Peyer's patch (tissue), 4 donors: Measurements from ENCODE around the gene LAIR2.

Source experiments
- POLR2A ChIP-seq, 2 donors: fragments of 450-650 bp; IDR thresholded peaks; one replicate each; pipeline ENCODE4 v1.5.1; 2017; ENCODE audit warnings: antibody characterized with exemption in 2 of 2, mild to moderate bottlenecking in 2 of 2, moderate library complexity in 2 of 2
- TF ChIP-seq, protein P1 (sequence below), 6 experiments: fragments of 450-650 bp in 4 of 6; fragments of 200-600 bp in 2 of 6; sonication (generic) in 1 of 6; IDR thresholded peaks; one replicate each; pipeline ENCODE4 v1.5.1; 2017 to 2019; ENCODE audit warnings: antibody characterized with exemption in 6 of 6, mild to moderate bottlenecking in 3 of 6, moderate library complexity in 1 of 6

DNA sequence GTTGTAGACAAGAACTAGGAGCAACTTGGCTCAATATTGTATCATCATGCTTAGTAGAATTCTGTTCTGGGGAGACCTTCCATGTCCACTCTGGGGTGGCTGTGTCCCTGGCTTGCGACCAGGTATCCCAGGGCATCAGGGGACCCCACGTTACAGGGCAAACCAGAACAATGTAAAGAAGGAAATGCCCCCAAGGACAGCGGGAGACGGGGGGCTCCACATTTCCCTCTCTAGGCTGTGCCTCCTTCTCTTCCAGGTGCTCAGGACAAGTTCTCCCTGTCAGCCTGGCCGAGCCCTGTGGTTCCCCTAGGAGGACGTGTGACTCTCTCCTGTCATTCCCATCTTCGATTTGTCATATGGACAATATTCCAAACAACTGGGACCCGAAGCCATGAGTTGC is 30.8 kb downstream of the LAIR2 start:
- TF ChIP-seq, protein P1, sequence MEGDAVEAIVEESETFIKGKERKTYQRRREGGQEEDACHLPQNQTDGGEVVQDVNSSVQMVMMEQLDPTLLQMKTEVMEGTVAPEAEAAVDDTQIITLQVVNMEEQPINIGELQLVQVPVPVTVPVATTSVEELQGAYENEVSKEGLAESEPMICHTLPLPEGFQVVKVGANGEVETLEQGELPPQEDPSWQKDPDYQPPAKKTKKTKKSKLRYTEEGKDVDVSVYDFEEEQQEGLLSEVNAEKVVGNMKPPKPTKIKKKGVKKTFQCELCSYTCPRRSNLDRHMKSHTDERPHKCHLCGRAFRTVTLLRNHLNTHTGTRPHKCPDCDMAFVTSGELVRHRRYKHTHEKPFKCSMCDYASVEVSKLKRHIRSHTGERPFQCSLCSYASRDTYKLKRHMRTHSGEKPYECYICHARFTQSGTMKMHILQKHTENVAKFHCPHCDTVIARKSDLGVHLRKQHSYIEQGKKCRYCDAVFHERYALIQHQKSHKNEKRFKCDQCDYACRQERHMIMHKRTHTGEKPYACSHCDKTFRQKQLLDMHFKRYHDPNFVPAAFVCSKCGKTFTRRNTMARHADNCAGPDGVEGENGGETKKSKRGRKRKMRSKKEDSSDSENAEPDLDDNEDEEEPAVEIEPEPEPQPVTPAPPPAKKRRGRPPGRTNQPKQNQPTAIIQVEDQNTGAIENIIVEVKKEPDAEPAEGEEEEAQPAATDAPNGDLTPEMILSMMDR (IDR thresholded peaks at IDR 0.05): no peak
- TF ChIP-seq POLR2A (IDR thresholded peaks at IDR 0.05): no peak
